OCI-M1 (cell line): ENCODE measurements around the gene AKT3.
"Not testable (repeated sequence)": the region's sequence is repeated elsewhere in the genome, so short reads cannot be mapped to it uniquely, and the experiment has no call there.

Source experiments
- DNase-seq: peaks from one replicate; lab custom pipeline; 2025; lab: John Stamatoyannopoulos, UW

Gene AKT3

DNA sequence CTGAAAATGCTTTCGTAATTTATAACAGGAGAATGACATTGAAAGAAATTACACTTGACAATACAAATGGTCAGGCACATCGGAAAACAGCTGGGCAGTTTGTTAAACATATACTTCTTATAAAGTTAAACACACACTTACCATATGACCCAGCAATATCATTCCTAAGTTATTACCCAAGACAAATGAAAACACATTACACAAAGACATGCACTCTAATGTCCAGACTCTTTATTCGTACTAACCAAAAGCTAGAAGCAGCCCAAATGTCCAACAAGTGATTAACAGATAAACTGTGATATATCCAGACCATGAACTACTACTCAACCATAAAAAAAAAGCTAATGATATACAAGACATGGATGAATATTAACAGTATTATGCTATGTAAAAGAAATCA is 8.5 kb downstream of the AKT3 start:
- DNase-seq, result no peak

DNA sequence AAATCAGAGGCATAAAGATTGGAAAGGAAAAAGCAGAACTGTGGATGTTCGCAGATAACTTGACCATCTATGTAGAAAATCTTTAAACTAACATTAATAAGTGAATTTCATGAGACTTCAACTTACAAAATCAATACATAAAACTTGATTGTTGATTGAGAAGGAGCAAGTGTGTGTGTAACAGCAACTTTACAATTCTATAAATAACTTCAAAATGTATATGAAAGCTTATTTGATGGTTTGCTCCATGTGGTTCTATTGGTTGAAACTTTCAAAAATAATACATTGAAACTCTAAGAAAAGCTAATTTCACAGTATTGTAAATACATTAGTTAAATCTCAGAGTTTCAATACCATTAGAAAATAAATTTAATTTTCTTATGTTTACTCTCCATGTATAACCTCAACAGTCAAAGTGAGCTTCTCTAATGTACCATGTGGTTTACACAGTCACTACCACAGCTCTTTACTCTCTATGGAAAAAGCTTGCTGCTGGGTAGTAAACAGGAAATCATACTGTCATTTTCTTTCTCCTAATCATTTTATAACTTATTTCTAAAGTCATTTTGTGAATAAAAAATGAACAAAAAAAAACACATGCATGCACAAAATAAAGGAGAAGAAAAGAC is 12.0 kb downstream of the AKT3 start:
- DNase-seq, result no peak

DNA sequence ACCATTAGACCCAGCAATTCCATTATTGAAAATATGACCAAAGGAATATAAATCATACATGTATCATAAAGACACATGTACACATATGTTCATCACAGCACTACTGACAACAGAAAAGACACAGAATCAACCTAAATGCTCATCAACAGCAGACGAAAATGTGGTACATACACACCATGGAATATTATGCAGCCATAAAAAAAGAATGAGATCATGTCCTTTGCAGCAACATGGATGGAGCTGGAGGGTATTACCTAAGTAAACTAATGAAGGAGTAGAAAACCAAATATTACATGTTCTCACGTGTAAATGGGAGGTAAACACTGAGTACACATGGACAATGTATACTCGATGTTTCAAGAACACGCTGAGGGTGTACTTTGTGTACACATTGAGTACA is 15.9 kb downstream of the AKT3 start:
- DNase-seq, result no peak

DNA sequence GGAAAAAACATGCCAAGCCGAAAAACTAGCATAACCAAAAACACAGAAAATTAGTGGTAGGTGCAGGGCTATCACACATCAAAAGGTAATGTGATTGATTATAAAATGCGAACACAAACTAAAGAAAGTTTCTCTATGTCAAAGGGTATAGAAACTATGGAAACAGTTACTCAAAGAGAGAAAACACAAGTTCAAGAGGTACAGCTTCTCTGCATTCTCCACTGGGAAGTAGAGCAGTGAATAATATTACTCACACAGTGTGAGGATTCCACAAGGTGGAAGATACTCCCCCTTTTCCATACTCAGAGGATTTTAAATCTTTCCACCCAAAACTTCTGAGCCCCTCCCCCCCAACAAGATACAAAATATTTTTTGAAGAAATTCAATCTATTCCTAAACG is 18.6 kb downstream of the AKT3 start:
- no peak for DNase-seq

DNA sequence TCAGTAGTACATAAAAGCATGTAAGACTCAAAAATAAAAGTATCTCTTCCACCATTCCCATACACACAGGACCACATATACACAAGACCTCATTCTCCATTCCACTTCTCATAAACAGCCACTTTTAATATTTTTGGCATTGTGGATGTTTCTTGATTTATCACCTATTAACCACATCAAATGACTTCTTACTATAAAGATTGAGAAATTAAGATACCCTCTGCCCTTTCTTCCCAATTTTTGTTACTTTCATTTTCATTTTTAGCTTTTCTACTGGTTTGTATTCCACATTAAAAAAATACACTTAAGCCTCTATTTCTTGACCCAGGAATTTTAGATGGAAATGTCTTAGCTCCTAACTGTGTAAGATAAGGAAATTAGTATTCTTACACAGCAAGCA is 22.8 kb downstream of the AKT3 start:
- DNase-seq, result peak; percentile 22

DNA sequence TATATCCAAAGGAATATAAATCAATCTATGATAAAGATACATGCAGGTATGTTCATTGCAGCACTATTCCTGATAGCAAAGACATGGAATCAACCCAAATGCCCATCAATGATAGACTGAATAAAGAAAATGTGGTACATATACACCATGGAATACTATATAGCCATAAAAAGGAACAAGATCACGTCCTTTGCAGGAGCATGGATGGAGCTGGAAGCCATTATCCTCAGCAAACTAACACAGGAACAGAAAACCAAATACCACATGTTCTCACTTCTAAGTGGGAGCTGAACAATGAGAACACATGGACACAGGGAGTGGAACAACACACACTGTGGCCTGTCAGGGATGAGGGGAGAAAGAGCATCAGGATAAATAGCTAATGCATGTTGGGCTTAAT is 25.1 kb downstream of the AKT3 start:
- not testable (repeated sequence) for DNase-seq

DNA sequence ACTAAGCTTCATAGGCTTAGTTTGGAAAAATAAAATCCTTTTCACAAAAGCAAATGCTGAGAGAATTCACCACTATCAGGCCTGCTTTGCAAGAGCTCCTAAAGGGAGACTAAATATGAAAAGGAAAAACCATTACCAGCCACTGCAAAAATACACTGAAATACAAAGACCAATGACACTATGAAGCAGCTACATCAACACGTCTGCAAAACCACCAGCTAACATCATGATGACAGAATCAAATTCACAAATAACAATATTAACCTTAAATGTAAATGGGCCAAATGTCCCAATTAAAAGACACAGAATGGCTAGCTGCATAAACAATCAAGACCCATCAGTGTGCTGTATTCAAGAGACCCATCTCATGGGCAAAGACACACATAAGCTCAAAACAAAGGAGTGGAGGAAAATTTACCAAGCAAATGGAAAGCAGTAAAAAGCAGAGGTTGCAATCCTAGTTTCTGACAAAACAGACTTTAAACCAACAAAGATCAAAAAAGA is 28.8 kb downstream of the AKT3 start:
- no peak for DNase-seq

DNA sequence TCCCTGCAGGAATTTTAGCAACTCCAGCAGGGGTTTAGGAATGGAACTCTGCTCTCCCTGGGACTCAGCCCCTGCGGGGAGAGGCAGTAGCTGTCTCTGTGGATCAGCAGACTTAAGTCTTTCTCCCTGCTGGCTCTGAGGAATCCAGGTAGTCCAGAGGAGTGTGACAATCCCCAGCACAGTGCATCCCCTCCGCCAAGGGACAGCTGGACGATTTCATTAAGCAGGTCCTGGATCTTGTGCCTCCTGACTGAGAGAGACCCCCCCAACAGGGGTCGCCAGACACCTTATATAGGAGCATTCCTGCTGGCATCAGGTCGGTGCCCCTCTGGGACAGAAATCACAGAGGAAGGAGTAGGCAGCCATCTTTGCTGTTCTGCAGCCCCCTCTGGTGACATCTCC is 30.6 kb downstream of the AKT3 start:
- DNase-seq, result no peak

DNA sequence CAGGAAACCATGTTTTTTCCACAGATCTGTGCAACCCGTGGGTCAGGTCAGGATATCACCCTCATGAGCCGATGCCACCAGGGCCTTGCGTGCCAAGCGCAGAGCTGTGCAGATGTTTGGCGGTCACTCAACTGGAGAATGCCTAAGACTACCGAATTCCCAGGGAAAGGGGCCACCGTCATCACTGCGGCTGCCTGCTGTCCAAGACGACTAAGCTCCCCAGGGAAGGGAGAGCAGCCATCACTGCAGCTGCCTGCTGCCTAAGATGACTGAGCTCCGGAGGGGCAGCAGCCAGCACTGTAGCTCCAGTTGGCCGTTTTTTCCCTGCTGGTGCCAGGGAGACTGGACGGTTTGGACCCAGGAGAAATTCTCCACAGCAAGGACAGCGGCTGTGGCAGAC is 31.1 kb downstream of the AKT3 start:
- DNase-seq, result no peak

DNA sequence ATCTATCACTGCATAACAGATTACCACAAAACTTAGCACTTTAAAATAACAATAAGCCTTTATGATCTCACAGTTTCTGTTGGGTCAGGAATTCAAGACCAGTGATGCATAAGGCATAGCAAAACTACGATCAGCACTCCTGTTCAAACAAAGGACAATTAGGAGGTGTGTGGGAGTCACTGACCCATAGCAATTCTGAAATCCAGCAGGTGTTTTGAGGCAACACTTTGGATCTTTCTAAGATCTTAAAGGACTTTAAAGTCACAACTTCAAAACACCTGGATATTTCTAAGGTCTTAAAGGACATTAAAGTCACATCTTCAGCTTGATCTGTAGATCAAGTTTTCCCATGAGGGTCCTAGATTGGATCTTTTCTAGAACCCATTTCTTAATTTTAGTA is 35.3 kb downstream of the AKT3 start:
- DNase-seq, result no peak

DNA sequence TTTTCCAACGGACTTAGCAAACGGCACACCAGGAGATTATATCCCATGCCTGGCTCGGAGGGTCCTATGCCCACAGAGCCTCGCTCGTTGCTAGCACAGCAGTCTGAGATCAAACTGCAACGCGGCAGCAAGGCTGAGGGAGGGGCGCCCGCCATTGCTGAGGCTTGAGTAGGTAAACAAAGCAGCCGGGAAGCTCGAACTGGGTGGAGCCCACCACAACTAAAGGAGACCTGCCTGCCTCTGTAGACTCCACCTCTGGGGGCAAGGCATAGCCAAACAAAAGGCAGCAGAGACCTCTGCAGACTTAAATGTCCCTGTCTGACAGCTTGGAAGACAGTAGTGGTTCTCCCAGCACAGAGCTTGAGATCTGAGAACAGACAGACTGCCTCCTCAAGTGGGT is 42.7 kb downstream of the AKT3 start:
- DNase-seq, result not testable (repeated sequence)

DNA sequence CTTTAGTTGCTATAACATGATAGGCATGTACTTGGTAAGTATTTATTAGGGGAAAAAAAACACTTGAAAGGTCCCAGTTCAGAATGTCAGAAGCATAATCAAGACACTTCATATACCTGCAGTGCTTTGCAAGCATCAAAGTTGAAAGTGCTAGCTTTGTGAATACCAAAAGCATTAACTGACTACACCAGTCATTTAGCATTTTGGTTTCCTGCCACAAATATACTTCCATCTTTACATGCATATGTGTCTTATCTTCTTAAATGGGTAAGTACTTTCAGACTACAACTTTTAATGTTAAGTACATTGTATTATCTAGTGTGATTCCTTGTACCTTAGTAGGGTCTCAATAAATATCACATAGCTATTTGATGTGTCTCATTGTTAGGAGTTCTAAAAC is 43.7 kb downstream of the AKT3 start:
- DNase-seq, result no peak

DNA sequence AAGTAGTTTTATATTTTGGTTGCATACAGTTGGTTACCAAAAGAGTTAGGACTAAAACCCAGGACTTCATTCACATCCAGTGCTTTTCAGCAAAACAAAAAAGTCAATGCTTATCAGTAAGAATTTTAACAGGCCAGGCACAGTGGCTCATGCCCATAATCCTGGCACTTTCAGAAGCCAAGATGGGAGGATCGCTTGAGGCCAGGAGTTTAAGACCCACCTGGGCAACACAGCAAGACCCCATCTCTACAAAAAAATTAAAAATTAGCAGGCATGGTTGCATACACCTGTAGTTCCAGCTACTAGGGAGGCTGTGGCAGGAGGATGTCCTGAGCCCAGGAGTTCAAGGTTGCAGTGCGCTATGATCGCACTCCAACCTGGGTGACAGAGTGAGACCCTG is 47.3 kb downstream of the AKT3 start:
- DNase-seq, result no peak

DNA sequence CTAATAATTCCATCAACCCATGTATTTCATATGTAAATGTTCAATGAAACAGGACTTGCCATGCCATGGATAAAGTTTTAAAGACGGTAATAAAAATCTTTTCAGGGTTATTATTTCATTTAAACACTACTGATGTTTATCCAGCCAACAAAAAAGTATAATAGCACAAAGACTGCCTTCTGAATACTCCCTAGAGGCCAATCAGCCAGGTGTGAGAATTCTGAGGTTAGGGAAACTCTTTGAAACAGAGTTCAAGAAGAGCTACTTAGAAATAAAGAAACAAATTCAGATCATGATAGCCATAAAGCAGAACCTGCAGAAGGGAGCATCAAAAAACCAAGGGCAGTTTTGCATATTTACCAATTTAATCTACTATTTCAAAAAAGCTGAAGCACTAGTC is 48.7 kb downstream of the AKT3 start:
- no peak for DNase-seq

DNA sequence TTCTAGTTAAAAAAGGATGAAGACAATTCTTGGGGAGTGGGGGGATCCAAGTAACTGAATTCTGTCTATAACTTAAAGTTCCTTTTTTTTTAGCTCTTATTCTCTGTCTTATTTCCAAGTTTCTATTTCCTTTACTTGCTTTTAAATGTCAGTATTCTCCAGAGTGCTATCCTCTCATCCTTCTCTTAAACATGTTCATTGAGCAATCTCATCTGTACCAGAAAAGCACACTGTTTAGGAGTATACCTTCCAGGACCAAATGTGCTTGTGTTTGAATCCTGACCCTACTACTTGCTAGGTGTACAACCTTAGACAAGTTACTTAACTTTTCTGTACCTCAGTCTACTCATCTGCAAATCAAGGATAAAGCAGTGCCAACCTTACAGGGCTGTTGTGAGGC is 50.1 kb downstream of the AKT3 start:
- no peak for DNase-seq

DNA sequence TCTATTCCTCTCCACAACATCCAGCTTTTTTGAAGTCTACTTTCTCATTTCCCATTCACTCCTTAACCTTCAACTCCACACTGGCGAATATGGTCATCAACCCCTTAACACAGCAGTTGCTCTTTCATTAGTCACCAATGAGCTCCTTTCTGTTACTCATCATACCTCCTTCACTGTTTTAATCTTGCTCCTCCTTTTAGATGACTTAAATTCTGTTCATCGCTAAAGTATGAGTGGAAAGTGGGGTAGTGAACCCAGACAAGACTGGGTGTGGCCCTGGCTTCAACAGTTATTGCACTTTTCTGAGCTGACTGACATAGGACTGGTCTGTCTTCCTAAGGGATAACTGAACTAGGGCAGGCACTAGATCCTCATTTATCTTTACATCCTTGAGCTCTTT is 51.3 kb downstream of the AKT3 start:
- no peak for DNase-seq

DNA sequence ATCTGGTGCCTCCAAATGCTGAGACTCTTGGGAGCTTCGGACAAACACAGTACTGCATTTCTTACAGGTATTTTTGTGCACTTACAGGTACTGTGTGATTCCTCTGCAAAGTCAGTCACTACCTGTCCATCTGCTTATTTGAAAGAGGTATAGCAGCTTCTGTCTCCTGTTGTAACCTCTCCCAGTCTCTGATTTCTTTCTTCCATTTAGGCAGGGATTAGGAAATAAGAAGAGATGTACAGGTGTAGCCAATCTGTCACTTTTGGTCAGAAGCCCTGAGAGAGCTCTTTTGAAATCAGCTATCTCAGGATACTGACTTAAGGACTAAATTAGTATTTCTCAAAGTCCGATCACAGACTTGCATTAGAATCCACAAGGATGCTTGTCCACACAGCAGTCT is 54.0 kb downstream of the AKT3 start:
- no peak for DNase-seq

DNA sequence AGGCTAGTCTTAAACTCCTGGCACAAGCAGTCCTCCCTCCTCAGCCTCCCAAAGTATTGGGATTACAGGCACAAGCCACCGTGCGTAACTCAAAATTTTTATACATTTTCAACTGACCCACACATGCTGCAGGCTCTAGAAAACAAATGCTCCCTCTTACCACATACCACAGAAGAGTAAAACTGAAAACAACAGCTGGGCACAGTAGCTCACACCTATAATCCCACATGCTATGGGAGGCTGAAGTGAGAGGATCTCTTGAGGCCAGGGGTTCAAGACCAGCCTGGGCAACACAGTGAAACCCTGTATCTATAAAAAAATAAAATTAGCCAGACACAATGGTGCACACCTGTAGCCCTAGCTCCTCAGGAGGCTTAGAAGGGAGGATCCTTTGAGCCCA is 56.7 kb downstream of the AKT3 start:
- DNase-seq, result no peak

DNA sequence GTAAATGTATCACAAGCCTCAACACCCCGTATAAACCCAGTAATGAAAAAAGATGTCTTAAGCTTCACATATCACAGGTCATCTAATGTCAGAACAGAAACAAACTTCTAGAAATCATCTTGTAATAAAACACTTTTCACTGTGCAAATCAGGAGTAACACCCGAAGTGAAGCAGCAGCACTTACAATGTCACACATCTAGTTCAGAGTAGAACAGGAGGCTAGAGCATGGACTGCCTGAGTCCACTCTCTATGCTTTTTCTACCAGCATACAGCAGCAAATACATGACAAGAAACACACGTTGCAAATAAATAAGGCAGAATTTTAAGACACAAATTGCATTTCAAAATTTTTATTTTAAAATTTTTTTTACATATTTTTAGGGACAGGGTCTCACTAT is 57.2 kb downstream of the AKT3 start:
- DNase-seq, result no peak

DNA sequence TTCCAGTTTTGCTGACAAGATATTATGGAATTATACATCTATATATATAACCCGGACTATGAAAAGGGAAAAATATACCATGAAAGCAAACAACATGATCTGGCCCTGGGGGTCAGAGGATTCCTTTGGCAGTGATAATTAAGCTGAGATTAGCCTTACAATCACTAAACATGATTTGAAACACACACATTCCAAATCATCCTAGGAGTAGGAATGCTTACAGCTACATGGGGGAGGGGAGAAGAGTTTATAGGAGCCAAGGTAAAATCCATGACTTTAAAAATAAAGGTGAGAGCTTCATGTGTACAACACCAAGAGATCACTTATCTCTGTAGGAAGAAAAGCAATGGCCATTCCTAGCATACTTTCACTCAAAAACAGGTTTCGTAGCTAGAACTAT is 57.6 kb downstream of the AKT3 start:
- DNase-seq, result no peak

DNA sequence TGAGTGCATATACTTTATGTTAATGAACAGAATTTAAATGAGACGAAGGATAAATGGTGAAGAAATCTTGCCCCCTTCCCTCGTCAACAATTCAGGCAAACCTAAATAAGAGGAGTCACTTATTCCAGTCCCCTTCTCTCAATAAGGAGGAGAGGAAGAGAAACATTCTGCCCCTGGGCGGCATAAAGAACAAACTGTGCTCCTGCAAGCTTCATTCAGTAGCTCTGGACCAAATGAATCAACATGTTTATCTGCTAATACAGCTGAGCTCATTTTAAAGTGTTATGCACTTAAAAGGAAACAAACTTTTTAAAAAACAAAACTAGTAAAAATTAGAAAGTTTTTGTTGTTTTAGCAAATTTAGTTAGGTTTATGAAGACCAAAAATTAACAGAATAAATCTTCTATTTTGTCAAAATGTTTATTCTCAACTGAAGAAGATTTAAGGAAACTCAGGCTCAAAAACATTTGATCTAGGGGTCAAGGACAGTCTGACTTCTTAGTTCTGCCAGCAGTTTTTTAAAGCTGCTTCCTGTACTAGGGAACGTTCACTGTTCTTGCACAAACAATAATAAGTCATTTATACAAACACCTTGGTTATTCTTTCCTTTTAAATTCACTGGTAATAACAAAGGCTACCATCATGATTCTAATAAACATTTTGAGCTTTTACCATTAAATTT is 58.3 kb downstream of the AKT3 start:
- DNase-seq, result no peak

DNA sequence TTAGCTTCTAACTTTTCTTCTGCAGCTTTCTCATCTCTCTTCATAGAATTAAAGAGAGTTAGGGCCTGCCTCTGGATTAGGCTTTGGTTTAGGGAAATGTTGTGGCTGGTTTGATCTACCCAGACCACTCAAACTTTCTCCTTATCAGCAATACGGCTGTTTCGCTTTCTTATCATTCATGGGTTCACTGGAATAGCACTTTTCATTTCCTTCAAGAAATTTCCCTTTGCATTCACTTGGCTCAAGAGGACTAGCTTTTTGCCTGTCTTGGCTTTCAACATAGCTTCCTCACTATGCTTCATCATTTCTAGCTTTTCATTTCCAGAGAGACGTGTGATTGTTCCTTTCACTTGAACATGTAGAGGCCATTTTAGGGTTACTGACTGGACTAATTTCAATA is 59.6 kb downstream of the AKT3 start:
- no peak for DNase-seq

DNA sequence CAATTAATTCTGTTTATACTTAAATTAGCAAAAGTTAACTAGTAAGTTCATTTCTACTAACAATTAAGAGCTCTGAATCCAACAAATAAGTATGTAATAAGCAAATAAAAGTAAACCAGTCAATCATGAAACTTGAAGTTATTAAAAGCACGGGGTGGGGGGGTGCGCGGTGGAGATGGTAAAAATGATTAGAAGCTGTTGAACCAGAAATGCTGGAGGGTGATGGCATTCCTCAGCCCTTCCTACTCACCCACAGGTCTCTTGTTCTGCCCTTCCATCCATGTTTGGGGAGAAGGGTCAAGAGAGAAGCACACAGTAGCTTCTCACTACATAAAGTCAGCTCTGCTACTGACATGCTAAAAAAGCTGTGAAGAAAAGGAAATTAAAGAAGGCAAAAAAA is 63.5 kb downstream of the AKT3 start:
- no peak for DNase-seq

DNA sequence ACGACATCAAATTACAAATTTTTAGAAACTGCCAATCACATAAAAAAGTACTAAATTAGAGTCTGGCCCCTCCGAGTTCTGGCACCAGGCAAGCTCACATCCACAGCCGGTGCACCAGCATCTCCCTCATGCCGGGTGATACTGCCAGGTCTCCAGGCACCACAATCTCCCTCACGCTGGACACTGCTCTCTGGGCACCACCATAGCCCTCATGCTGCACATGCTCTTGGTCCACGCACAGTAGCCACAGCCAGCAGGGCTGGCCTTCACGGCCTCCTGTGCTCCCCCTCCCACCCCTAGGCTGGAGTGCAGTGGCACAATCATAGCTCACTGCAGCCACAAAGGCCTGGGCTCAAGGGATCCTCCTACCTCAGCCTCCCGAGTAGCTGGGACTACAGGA is 65.5 kb downstream of the AKT3 start:
- no peak for DNase-seq
